Upper lobe of left lung (tissue), 4 donors: Measurements from ENCODE around the gene SLC6A3.

Experiments used
- POLR2A ChIP-seq, 4 donors: fragments of 450-650 bp; IDR thresholded peaks; one replicate each; pipeline ENCODE4 v1.5.1; 2016 to 2017; ENCODE audit warnings: antibody characterized with exemption in 4 of 4, mild to moderate bottlenecking in 2 of 4
- TF ChIP-seq, protein P1 (sequence below), 6 experiments: fragments of 450-650 bp in 4 of 6; fragments of 200-600 bp in 2 of 6; sonication (generic) in 2 of 6; IDR thresholded peaks; one replicate each; pipeline ENCODE4 v1.5.1; 2016 to 2019; ENCODE audit warnings: antibody characterized with exemption in 6 of 6

GRCh38 chr5:1409381-1410110 is 35.7 kb downstream of the SLC6A3 start:
- TF ChIP-seq, protein P1, sequence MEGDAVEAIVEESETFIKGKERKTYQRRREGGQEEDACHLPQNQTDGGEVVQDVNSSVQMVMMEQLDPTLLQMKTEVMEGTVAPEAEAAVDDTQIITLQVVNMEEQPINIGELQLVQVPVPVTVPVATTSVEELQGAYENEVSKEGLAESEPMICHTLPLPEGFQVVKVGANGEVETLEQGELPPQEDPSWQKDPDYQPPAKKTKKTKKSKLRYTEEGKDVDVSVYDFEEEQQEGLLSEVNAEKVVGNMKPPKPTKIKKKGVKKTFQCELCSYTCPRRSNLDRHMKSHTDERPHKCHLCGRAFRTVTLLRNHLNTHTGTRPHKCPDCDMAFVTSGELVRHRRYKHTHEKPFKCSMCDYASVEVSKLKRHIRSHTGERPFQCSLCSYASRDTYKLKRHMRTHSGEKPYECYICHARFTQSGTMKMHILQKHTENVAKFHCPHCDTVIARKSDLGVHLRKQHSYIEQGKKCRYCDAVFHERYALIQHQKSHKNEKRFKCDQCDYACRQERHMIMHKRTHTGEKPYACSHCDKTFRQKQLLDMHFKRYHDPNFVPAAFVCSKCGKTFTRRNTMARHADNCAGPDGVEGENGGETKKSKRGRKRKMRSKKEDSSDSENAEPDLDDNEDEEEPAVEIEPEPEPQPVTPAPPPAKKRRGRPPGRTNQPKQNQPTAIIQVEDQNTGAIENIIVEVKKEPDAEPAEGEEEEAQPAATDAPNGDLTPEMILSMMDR (IDR thresholded peaks at IDR 0.05): no peak
- no peak for TF ChIP-seq POLR2A (IDR thresholded peaks at IDR 0.05)
